Loucy (cell line): ENCODE measurements around the gene CFAP157.

Experiments
- EZH2phosphoT487 ChIP-seq: fragments of 200-600 bp; IDR thresholded peaks from 2 replicates; pipeline ENCODE4 v1.6.1; 2018; ENCODE audit warnings: antibody characterized with exemption, mild to moderate bottlenecking, moderate library complexity, borderline replicate concordance
- TF ChIP-seq, protein P1 (sequence below): fragments of 200-600 bp; sonication (generic); conservative IDR thresholded peaks from 2 replicates; pipeline ENCODE4 v1.5.1; 2014; ENCODE audit warnings: mild to moderate bottlenecking, antibody characterized with exemption, low read length

DNA sequence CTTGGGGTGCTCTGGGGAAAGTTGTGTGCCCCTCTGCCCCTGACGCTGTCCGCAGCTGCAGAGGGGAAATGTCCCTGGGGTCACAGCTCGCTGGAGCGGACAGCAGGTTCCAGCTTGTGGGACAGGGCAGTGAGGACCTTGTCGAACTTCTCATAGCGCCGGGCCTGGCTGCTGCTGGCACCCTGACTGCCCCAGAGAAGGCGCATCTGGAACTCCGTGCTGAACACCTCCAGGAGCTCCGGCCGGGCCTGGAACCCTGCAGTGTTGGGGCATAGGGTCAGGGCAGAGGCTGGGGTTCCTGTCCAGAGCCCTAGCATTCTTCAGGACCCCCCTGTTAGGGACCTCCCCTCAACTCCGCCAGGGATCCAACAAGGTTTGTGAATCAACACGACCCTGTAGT is 31.9 kb downstream of the CFAP157 start:
- TF ChIP-seq, protein P1, sequence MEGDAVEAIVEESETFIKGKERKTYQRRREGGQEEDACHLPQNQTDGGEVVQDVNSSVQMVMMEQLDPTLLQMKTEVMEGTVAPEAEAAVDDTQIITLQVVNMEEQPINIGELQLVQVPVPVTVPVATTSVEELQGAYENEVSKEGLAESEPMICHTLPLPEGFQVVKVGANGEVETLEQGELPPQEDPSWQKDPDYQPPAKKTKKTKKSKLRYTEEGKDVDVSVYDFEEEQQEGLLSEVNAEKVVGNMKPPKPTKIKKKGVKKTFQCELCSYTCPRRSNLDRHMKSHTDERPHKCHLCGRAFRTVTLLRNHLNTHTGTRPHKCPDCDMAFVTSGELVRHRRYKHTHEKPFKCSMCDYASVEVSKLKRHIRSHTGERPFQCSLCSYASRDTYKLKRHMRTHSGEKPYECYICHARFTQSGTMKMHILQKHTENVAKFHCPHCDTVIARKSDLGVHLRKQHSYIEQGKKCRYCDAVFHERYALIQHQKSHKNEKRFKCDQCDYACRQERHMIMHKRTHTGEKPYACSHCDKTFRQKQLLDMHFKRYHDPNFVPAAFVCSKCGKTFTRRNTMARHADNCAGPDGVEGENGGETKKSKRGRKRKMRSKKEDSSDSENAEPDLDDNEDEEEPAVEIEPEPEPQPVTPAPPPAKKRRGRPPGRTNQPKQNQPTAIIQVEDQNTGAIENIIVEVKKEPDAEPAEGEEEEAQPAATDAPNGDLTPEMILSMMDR, result no peak
- TF ChIP-seq EZH2phosphoT487, result no peak
